Activated CD4-positive, alpha-beta T cell treated with anti-CD3 and anti-CD28 coated beads for 4 hours (primary cell): Measurements from ENCODE around the gene PRPF19.

ENCODE experiments used
- DNase-seq, 2 donors: peaks; one replicate each; pipeline ENCODE4 v3.0.0-alpha.2; 2020

Gene PRPF19

DNA sequence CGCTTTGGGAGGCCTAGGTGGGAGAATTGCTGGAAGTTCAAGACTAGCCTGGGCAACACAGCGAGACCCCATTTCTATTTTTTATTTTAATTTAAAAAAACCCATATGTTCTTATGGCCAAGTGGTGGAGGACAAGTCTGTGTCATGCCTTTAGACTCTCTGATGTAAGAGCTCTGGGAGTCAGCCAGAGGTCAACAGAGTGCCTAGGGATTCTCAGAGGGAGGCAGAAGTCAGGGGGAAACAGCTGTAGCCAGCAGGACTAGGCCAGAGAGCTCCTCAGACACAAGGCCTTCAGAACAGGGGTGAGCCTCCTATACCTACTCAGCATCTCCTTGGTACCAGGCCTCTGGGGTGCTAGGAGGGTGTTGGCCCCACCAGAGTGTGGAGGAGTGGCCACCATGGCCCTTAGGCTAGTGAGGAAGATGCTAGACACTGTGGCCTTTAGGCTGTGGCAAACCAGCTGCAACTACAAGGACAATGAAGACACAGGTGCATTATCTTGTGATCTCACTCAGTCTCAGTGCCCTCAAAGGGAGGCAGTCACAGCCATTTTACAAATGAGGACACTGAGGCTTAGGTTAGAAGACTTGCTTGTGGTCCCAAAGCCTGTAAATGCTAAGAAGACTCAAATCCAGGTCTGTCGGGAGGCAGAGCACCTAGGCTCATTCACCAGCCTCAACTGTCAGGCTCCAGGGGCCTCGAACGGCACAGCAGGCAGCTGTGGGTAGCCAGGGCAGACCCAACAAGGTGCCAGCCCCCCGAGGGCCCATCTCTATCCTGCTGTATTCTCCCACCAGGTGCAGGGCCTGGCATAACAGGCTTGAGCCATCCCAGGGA, 34.0 kb downstream of the PRPF19 start:
- no peak for DNase-seq

DNA sequence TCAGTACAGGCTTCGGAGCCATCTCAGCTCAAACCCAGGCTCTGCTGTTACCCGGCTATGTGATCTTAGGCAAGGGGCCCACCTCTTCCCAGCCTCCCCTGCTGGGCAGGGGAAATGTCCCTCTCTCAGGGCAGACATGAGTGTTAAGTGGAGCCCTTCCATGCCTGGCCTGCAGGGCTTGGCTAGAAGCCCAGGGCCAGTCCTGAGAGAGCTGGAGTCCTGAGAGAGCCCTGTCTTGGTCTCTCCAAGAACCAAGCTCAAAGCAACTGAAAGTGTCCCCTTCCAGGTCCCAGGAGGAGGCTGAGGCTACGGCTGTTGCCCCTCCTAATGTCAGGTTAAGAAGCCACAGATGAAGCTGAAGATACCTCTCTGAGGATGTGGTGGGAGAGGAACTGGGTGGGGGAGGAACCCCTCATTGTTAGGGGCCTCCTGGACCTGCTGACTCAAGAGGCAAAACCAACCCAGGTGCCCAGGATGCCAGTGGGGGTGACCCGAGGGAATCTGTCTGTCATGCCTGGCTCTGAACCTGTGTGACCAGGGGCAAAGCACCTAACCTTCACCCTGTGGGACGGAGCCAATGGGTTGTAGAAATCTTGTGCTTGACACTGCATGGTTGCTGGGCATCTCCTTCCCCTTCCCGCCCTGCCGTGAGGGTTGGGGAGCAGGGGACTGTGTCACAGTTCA, 34.9 kb downstream of the PRPF19 start:
- no peak for DNase-seq

DNA sequence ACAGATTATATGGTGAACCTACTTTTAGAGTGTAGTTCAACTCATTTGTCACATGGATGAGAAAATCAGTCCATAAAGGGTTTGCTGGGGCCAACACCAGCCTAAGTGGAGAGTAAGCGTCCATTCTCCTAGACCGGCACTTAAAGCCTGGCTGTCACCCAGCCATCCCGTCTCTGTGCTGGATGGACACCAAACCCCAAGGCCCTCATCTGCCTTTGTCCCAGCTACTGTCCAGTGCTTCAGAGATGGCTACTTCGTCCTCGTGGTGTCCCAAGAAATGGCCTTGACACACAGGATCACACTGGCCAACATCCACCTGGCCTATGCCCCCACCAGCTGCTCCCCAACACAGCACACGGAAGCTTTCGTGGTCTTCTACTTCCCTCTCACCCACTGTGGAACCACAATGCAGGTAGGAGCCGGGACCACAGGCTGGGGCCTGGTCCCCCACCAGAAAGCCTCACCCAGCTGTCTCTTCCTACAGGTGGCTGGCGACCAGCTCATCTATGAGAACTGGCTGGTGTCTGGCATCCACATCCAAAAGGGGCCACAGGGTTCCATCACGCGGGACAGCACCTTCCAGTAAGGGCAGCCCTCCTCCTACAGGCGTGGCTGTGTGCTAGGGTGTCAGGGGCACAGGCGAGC, 35.5 kb downstream of the PRPF19 start:
- DNase-seq, result no peak

DNA sequence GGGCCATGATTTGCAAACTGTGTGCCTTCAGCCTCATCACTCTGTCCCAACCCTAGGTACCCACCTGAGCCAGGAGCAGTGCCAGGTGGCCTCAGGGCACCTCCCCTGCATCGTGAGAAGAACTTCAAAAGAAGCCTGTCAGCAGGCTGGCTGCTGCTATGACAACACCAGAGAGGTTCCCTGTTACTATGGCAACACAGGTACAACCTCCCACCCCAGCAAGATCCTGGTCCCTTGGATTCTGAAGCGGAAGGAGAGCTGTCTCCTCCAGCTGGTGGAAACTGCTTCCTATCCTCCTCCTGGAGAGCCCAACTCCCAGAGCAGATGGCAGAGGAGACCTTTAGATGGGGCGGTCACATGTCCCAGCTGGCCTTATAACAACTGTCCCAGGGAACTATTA, 36.1 kb downstream of the PRPF19 start:
- no peak for DNase-seq

DNA sequence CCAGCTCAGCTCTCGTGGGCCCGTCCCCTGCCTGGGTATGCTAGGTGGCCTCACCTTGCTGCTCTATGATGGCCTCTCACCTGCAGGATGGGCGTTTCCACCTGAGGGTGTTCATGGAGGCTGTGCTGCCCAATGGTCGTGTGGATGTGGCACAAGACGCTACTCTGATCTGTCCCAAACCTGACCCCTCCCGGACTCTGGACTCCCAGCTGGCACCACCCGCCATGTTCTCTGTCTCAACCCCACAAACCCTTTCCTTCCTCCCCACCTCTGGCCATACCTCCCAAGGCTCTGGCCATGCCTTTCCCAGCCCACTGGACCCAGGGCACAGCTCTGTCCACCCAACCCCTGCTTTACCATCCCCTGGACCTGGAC, 36.9 kb downstream of the PRPF19 start:
- DNase-seq, result no peak

DNA sequence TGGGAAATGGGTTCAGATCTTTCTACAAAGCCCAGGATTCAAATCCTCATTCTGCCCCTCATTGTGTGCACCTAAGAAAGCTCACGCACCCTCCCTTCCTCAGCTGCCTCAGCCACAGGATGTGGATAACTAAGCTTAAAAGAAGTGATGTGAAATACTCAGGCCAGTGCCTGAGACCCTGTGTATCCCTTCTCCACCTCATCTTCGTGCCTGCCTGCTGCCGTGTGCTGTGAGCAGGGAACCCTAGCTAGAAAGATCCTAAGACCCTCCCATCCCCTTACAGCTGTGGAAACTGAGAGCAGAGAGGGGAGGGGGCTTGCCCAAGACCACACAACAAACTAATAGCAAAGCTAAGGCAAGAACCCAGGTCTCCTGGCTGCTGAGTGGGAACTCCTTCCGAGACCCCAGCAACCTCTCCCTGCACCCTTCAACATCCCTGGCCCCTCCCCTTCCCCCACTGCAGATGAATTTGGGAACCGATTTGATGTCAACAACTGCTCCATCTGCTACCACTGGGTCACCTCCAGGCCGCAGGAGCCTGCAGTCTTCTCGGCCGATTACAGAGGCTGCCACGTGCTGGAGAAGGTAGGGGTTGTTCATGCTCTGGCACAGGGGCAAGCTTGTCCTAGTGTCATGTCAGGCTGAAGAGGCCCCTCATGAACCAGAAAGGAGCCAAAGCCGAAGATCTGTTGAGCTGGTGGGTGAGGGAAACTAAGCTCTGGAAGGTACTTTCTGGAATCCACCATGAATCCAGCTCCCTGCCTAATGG, 37.5 kb downstream of the PRPF19 start:
- no peak for DNase-seq

DNA sequence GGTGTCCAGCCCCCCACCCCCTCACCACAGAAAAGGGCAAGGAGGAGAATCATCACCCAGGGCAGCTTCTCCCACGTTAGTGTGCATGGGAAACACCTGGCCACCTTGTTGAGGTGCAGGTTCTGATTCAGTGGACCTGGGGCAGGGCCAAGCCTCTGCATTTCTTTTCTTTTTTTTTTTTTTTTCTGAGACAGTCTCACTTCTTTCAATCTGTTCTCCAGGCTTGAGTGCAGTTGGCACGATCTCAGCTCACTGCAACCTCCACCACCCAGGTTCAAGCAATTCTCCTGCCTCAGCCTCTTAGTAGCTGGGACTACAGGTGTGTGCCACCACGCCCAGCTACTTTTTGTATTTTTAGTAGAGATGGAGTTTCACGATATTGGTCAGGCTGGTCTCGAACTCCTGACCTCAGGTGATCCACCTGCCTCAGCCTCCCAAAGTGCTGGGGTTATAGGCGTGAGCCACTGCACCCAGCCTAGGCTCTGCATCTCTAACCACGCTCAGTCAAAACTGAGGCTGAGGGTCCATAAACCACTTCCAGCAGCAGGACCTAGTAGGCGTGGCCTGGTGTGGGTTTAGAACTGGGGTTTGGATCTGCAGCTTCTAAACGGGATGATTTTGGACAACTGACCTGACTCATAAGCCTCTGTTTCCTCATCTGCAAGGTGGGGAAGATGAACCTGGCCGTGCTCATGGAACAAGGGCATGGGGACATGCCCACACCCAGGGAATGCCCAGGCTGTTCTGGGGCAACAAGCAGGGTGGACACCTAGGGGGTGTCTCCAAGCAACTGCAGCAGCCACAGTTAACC, 38.3 kb downstream of the PRPF19 start:
- DNase-seq, result no peak

DNA sequence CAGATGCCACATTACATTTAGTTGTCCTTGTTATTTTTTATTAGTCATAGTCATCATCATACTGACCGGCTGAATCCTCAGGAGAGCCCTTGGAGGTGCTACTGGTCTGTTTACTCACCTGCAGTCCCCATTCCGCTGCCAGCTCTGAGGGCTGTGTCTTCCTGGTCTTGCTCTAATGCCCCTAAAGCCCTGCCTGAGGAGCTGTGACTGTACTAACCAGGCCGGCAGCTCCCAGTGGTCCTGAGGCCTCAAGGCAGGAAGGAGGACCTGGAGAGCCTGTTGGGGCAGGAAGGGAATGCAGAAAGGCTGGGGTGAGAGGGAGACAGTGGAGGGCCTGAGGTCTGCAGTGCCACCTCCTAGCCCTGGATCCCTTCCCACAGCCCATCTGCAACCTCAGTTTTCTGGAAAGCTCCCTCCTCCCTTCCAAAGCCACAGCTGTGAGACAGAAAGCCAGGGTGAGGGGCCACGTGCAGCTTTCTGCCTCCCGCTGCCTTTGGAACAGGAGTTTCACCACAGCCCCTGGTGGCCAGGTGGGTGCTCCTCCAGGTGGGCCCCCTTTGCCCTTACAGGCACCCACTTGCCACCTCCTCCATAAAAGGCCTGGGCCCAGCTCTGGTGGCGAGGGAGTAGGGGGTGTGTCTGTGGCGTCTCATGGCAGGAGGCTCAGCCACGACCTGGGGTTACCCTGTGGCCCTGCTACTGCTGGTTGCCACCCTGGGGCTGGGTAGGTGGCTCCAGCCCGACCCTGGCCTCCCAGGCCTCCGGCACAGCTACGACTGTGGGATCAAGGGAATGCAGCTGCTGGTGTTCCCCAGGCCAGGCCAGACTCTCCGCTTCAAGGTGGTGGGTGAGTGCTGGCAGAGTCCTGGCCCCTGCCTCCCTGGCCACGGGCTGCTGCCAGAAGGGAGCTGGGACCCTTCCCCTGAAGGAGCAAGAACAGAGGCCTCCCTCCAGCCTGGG, 39.2 kb downstream of the PRPF19 start, which contains the start of gene ZP1:
ZP1 (plus strand) TSS at position 632 of the 960 bp plus-strand sequence; CDS start at position 652, 20 bp downstream.
- no peak for DNase-seq

DNA sequence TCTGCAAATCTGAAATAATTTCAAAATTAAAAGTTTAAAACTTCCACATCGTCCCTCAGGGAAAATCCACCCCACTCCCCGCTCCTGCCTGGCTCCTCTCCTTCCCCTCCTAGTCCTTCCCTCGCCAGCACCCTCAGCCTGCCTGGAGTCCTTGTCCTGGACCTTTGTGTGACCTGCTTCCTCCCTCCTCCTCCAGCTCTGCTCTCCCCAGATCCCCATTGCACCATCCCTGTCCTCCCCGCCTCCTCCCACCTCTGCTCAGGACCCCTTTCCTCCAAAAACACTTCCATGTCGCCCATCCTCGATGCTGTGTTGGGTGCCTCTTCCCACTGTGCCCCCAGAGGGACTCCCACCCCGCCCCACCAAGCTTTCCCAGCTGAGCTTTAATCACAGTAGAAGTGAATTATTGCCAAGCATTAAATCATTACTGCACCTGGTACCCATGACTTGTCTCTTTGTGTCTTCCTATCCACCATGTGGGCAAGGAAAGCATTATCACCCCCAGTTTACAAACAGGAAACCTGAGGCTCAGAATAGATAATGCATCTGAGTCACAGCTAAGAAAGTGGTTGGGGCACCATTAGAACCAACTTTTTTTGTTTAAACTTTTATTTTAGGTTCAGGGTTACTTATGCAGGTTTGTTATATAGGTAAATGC, 41.4 kb downstream of the PRPF19 start:
- DNase-seq, result no peak

DNA sequence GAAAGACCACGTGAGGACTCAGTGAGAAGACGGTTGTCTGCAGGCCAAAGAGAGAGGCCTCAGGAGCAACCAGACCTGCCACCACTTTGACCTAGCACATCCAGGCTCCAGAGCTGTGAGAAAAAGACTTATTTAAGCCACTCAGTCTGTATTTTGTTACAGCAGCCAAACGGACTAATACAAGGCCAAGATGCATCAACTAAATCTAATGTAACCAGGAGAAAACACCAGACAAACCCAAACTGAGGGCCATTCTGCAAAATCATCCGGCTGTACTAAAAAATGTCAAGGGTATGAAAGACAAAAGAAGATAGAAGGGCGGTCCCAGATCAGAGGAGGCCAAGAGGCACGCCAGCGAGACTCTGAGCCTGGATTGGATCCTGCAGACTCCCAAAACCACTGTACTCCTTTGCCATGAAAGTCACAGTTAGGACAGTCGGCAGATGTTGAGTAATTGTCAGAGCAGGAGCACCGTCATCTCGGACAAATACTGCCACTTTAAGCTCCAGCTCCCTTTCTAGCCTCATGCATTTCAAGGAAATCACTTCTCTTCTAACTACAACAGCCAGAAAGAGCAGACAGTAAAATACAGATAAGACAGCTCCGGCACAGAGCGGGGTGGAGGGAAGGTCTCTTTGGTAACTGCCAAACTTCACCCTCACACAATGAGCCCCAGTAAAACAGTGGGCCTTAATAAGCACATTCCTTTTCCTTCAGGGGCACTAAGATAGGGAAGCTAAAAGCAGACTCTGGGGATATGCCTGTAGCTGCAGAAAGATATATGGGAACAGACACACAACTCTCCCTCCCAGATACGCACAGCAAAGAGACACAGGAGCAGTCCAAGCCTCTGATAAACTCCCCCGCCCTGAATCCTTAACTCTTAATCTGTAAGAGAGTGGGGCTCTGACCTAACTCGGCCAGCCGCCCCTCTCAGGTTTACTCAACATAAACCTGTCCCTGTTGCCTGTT, 42.5 kb downstream of the PRPF19 start:
- no peak for DNase-seq

DNA sequence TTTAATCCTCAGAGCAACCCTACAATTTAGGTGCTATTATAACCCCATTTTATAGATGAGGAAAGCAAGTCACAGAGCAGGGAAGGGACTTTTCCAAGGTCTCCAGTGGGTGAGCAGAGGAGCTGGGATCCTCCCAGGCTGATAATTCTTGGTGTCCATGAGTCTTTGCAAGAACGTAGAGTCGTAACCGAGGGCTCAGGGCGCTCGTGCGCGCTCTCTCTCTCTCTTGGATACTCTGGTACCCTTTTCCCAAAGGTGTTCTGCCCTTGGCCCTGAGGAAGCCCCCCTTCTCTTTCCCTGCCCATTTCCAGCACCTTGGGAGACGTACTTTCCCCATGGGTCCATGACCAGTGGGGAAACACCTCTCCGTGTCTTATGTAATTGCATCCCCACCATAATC, 44.2 kb downstream of the PRPF19 start:
- no peak for DNase-seq

DNA sequence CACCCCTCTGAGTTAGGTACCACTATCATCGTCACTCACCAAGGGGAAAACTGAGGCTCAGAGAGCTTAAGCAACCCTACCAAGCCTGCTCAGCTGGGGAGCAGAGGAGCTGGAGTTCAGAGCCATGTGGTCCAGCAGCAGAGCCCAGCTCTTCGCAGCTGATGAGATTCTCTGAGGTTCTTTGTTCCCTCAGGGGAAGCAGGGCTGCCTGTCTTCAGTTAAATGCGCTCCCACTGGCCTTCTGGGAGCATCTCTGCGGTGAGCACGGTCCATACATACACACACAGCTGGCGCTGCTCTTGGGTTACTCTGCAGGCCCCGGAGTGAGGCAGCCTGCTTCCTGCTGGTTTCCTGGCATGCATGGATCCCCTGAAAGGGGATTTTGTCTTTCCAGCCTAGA, 45.4 kb downstream of the PRPF19 start:
- no peak for DNase-seq

DNA sequence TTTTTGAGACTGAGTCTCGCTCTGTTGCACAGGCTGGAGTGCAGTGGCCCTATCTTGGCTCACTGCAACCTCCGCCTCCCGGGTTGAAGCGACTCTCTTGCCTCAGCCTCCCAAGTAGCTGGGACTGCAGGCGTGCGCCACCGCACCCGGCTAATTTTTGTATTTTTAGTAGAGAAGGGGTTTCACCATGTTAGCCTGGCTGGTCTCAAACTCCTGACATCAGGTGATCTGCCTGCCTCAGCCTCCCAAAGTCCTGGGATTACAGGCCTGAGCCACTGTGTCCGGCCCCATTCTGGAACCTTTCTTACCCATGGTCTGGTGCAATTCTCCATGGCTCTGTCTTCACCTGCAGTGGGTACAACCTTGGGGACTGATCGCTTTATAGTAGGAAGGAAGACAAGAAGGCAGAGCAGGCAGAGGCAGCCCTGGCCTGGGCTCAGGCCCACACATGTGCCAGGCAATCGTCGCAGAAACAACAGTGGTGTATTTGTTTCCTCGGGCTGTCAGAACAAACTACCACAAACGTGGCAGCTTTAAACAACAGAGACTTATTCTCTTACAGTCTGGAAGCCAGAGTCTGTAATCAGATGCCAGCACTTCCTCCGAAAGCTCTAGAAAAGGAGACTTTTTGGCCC, 46.7 kb downstream of the PRPF19 start:
- no peak for DNase-seq

DNA sequence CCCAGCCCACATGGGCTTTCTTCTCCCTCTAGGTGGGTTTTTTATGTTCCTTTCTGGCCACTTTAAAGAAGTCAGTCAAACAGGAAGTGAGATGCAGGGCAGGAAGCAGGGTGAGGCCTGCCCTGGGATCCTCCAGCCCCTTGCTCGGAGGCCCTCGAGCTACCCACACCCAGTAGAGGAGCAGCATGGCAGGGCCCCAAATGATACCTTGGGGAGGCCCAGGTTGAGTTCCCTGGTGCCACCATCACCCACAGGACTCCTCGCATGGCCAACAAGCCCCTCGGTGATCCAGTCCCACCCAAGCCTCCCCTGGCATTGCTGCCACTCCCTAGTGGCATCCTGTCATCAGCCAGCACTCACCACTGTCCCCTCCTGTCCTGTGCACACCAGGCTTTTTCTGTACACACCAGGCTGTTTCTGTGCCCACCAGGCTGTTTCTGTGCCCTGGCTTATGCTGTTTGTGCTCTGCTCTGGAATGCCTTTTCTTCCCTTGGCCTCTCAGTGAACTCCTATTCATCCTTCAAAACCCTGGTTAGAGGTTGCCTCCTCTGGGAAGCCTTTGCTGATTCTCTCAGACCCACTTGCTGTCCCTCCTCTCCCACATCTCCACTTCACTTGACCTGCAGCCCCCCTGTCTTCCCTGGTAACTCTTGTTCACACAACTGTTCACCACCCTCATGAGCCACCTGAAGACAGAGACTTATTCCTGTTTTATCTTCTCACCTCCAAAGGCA, 47.5 kb downstream of the PRPF19 start:
- DNase-seq, result no peak

DNA sequence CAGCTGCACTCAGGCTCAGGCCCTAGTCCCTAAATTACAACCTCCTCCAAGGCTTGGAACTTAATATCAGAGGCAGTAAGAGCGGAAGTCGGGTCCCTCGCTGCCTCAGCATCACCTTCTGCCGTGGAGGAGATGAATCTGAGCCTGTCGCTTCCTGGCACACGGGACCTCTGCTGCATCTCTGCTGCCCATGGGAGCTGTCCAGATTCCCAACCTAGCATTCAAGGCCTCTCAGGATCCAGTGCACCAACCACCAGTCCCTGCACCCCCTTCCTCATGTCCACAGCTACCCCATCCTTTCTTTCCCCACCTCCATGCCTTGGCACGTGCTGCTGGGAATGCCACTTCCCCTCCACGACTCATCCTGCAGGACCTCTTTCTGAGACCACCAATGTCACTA, 48.1 kb downstream of the PRPF19 start:
- no peak for DNase-seq

DNA sequence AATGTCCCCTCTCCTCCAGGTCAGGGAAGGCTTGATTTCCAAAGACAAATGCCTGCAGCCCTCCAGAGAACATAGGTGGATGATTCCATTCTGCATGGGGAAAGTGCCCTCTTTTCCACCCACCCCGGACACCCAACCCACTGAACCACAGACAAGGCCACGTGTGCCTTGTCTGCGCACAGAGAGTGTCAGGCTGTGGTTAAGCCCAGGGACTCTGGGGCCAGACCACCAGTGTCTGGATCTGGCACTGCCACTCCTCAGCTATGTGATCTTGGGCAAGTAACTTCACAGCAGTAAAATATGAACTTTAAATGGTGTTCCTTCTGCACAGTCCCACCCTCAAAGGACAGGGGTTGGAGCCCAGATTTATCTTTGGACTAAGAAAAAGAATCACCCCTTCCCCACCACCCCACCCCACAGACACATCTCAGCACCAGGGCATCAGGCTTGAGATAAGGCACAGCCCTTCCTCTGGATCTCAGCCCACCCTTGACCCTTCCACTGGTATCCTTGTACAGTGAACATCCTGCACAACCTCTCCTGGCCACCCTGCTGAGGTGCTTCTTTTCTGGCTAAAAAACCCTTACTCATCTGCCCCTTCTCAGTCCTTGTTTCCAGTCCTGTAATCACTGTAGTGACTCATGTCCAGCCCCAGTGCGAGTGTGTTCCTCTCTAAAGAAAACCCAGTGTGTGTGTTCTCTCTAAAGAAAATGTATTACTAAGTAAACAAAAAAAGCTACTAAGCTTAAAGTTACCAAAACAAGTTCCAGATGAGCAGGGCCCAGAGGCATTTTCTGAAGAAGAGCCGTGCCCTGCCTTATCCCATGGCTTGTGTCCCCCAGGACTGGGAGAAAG, 48.8 kb downstream of the PRPF19 start:
- DNase-seq, result no peak
